GM18519 (cell line): ENCODE data around the gene DDO.
"Not testable (repeated sequence)": the region's sequence is repeated elsewhere in the genome, so short reads cannot be mapped to it uniquely, and the experiment has no call there.

ENCODE experiments used
- ATAC-seq: cut with Tn5 transposase; IDR thresholded peaks from one replicate; pipeline ENCODE4 v1.9.1; 2021; ENCODE audit warnings: mild to moderate bottlenecking, moderate library complexity; ENCODE audit not compliant: unreplicated experiment, low FRiP score

Gene DDO, protein sequence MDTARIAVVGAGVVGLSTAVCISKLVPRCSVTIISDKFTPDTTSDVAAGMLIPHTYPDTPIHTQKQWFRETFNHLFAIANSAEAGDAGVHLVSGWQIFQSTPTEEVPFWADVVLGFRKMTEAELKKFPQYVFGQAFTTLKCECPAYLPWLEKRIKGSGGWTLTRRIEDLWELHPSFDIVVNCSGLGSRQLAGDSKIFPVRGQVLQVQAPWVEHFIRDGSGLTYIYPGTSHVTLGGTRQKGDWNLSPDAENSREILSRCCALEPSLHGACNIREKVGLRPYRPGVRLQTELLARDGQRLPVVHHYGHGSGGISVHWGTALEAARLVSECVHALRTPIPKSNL

DNA sequence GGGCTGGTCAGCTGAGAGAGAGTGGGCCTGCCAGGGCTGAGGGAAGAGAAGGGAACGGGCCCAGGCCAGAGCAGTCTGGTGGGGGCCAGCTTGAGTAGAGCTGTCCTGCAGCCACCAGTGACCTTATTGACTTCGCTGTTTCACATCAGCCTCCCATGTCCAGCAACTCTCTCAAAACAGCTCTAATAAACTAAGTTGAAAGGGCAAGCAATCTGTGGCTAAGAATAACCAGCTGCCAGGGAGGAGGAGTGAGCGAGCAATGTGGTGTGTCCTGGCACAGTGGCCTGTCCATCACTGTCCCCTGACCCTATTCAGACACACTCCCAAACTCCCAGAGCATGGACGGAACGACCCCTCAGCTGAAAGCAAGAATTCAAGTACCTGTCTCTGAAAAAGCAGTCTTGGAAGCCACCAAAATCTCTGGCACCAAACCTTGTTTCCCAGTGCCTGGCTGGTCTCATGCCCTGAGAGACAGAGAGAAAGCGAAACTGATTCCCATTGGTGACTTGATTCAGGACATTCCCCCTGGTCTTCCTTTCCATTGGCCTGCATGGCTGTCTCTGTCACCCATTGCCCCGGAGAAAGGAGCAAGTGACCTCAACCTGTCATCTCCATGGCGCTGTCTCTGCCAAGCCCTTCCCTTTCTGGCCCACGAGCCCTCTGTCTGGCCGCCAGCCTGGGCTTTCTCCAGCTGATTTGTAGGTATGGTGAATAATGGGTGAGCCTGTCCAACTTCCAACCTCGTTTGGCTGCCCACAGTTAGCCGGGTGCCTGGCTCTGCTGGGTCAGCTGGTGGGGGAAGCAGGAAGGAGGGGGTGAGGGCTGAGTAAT is at the start of gene DDO:
DDO (minus strand) TSS at position 490 of the 831 bp plus-strand sequence. CDS start 2,113 bp downstream, outside the sequence.
- ATAC-seq = no peak

DNA sequence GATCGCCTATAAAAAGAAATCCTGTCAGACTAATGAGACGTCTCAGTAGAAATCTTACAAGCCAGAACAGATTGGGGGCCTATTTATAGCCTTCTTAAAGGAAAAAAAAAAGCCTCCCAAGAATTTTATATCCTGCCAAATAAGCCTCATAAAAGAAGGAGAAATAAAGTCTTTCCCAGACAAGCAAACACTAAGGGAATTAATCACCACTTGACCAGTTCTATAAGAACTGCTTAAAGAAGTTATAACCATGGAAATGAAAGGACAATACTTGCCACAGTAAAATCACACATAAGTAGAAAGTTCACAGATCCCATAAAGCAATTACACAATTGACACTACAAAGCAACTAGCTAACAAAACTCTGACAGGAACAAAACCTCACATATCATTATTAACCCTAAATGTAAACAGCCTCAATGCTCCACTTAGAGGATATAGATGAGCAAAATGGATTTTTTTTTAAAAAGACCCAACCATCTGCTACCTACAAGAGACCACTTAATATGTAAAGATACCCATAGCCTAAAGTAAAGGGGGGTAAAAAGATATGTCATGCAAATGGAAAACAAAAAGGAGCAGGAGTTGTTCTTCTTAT is 47.6 kb upstream of the DDO start:
- ATAC-seq = no peak

DNA sequence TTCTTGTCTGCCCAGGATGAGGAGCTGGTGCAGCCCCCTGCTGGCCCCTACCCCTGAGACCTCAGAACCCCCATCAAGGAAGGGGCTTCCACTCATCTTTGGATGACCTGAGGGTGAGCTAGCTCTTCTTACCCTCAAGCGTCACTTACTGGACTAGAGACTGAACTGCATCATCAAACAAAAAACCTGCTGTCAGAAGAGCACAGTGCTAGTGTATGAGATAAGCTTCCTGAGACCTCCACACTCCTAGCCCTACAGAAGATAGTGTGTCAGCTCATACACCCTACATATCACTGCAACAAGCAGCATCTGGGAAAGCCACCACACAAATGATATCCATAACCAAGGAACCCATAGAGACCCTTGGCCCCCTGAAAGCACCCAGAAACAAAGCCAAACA is 46.0 kb upstream of the DDO start:
- no peak for ATAC-seq

DNA sequence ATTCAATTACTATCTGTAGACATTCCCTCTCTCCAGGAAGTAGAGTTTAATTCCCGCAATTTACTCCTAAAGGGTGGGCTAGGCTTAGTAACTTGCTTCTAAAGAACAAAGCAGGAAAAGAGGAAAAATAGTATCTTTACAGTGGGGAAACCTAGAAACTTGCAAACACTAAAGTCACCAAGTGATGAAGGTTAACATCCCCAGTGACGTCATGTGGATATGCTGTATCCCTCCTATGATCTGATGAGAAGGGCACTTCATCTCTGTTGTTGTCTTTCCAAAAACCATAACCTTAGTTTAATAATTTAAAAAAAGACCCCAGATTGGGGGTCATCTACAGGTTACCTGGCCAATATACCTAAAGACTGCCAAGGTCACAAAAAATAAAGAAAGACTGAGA is 43.8 kb upstream of the DDO start:
- ATAC-seq = no peak

DNA sequence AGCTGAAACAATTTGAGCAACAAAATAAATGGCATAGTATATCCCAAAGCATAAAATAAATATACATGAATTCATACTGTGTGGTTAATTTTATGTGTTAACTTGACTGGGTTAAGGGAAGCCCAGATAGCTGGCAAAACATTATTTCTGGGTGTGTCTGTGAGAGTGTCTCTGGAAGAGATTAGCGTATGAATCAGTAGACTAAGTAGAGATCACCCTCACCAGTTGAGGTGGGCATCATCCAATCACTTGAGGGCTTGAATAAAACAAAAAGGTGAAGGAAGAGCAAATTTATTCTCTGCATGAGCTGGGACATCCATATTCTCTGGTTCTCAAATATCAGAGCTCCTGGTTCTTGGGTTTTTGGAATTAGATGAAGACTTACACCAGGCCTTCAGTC is 43.1 kb upstream of the DDO start:
- ATAC-seq = no peak

DNA sequence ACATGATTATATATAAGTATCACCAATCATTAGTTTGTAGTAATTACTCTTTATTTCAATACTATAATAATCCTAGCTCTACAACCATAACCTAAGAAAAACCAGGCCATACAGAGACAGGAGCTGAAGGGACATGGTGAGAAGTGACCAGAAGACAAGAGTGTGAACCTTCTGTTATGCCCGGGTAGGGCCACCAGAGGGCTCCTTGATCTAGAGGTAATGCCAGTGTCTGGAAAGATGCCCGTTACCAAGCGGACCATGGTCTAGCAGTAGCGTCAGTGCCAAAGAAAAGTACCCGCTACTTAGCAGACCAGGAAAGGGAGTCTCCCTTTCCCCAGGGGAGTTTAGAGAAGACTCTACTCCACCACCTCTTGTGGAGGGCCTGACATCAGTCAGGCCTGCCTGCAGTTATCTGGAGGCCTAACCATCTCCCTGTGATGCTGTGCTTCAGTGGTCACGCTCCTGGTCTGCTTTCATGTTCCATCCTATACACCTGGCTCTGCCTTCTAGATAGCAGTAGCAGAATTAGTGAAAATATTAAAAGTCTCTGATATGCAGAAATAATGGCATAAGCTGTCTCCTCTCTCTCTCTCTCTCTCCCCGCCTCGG is 42.3 kb upstream of the DDO start:
- not testable (repeated sequence) for ATAC-seq

DNA sequence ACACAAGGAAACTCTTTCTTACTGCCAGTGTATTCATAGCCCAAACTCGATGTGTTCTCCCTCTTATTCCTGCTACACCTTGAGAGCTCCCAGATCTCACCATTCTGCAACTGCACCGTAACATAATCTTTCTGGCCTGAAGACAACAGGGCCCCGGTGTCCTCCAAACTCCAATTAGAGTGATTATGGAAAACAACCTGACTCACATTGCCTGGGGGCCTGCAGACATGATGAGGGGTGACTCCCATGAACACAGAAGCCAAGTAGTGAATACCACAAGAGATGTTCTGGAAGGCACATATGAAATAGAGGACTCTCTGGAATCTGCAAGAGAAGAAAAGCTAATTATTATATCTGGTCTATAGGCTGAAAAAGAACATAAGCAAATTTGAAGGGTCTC is 41.3 kb upstream of the DDO start:
- no peak for ATAC-seq

DNA sequence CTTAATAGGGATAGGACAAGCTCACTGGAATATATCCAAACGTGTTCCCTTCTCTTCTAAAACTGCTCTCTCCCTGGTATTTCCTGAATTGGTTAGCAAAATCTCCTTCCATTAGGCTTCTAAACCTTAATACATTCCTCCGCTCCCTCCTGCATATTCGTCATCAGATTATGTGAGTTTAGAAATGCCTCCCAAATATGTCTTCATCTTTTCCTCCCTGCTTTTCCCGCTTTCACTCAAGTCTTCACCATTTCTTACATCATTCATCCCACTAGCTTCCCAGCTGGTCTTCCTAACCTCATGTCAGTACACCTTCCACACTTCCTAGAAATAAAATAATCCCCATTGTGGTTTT is 34.1 kb upstream of the DDO start:
- no peak for ATAC-seq

DNA sequence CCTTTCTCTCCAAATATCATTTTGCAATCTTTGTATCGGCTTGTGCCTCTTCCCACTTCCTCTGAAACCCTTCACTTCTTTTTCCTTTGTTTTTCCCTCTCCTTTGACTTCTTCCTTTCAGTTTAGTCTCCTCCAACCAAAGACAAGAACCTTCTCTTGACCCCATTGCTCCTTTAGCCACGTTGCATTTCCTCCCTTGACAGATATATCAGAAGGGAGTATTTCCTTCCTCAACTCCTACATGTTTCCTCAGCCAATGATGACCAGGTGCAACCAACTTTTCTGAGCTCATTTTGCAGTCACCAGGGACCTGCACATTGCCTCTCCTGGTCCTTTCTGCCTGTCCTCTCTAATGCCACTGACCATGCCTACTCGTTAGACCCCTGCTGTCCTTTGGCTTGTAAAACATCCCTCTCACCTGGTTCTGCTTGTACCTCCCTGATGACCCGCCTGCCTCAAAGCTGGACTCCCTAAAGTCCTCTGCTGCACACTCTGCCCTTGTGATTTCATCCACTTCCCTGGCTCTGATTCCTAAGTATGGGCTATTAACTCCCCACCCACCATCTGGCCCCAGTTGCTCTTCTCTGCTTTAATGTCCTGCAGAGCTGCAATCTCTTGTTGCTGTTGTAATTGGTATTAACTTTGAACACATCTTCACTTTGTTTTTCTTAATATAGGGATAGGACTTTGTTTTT is 33.6 kb upstream of the DDO start:
- no peak for ATAC-seq

DNA sequence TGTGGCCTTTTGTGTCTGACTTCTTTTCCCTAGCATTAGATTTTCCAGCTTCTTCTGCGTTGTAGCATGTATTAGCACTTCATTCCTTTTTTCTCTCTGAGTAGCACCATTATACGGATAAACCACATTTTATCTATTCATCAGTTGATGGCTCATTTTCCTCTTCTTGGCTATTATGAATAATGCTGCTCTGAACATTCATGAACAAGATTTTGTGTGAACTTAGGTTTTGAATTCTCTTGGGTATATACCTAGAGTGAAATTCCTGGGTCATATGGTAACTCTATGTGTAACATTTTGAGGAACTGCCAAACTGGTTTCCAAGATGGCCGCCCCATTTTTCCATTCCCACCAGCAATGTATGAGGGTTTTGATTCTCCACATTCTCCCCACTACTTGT is 32.4 kb upstream of the DDO start:
- no peak for ATAC-seq

DNA sequence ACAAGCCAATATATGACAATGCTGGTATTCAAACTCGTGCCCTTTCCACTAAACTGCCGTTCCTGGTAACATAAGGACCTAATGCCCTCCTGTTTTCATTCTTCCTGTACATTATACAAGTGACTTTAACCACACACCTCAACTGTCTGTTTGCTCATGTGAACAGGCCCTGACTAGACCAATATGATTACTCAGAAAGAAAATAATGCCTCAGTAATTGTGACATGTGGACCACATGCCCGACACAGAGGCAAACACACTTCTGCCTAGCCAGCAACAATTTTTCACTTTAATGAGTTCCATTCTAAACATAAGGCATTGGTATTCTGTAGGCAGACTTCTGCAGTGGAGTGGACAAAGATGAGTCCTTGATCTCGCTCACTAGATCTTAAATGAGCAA is 31.0 kb upstream of the DDO start:
- ATAC-seq = no peak

DNA sequence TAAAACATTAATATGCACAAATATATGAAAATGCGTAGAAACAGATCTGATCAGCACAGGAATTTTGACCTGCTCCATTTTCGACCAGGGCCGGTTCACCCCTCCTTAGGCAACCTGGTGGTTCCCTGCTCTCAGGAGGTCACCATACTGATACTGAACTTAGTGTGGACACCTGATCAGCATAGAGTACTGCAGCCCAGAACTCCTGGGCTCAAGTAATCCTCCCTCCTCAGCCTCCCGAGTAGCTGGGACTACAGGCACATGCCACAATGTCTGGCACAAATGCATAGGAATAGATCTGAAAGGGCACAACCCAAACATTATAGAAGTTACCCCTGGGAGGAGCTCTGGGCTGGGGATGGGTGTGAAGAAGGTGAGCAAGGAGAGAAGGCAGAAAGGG is 24.7 kb upstream of the DDO start:
- no peak for ATAC-seq

DNA sequence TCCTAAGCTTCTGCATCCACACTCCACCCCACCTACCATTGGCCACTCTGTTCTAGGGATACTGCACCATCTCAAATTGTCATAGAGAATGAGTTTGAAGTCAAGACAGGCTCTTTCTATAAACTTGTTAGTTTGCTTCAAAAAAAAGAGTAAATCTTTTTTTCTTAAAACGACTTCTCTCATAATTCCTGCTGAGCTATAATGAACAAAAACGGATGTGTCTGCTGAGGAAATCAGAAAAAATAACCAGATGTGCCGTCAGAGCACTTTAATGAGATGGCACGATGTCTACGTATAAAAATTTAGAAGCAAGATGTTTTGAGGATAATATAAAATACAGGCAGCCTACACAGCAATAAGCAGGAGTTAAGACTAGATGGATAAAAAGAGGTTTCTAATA is 24.0 kb upstream of the DDO start:
- no peak for ATAC-seq

DNA sequence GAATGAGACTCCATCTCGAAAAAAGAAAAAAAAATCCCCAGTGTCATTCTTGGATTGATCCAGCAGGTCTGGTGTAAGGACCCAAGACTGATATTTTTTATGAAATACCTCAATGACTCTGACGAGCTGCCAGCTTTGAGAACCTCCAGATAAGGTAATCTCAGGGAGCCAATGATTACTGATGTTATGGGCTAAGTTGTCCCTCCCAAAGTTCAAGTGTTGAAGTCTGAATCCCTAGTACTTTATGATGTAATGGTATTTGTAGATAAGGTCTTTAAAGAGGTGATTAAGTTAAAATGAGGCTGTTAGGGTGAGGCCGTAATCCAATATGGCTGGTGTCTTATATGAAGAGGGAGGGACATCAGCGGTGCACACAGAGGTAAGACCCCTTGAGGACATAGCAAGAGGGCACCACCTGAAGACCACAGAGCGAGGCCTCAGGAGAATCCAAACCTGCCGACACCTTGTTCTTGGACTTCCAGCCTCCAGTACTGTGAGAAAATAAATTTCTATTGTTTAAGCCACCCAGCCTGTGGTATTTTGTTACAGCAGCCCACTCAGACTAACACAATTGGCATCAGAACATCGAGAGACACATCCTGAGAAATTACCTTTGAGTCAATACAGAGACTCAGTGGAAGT is 19.7 kb upstream of the DDO start:
- no peak for ATAC-seq

DNA sequence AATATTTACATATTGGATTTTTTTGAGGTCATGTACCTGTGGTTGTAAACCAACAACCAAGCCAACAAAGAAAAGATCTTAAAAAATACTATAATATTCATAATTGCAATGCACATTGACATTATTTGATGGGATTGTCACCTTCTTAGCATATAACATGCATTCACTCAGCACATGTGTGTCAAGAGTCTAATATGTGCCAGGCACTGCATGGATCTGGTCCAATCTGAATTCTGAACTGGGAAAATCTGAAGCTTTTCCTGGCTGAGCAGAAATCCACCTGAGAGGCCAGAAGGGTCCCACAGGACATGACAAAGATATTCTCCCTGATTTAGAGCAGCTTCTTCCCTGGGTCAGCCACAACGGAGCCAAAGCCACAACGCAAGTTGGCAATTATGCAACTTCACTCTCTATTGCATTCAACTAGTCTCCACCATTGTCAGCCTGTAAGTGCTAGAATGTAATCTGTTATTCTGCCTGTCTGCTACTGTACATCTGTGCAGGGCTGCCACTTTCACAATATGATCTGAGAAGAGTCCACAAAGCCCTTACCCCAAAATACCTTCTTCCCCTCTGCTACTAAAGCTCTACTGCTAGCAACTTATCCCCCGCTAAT is 17.0 kb upstream of the DDO start:
- ATAC-seq = no peak

DNA sequence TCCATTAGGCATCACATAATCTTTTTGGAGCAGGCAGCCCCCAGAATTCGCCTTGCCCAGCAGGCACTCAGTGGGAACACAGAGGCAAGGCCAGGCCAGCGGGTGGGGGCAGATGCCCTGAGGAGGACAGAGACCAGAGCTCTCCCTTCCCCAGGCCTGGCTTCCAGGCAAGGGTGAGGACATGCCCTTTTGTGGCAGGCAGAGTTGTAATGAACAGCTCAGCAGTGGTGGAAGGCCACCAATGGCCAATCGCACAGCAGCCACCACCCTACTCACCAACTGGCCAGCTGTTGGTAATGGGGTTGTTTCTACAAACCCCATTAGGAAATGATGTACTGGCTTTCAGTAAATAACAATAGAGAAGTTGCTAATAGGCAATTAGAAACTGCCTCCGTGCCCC is 15.4 kb upstream of the DDO start:
- no peak for ATAC-seq

DNA sequence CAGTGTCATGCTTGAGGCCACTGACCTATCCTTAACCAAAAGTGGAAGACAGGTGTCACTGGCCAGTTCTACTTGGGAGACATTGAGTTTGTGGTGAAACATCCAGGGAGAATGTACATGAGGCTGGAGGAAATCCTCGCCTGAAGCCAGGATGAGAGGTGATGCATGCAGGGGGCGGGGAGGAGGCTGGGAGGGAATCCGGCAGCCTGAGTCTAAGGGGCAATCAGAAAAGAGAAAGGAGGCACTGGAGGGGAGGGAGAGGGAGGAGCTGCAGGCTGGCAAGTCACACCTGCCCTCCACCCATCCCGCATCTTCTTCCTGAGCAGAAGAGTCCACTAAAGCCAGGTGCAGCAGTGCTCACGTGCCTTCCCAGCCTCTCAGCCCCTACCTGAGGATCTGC is 14.9 kb upstream of the DDO start:
- ATAC-seq = no peak

DNA sequence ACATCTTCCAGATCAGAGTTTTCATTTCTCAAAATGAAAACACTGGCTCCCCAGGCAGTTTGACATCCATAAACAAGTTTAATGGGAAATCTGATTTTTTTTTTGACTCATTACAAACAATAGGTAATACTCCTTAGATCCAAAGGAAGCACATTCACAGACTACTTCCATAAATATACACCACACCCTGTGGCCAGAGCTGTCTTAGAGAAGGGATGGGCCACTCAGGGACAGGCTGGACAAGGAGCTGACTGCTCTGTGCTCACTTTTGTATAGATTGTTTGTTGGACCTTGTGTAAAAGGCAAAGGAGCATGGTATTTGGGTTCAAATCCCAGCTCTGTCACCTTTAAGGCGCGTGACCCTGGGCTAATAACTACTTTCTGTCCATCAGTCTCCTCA is 12.8 kb upstream of the DDO start:
- ATAC-seq = no peak

DNA sequence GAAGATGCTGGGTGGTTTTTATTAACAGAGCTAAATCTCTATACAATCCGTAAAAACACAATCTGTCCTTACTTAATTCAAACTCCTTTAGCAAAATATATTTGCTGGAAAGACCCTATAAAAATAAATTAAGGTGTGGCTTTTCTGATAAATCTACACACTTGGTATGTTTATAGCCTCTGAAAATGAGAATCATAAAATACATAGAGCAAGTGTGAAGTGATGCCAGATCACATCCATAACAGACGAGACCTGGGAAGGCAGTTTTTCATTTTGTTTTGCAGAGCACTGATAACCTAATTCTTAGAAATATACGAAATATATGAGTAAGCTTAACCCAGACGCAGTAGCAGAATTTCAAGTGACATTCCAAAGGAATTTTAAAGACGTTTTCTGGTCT is 10.4 kb upstream of the DDO start:
- ATAC-seq = no peak

DNA sequence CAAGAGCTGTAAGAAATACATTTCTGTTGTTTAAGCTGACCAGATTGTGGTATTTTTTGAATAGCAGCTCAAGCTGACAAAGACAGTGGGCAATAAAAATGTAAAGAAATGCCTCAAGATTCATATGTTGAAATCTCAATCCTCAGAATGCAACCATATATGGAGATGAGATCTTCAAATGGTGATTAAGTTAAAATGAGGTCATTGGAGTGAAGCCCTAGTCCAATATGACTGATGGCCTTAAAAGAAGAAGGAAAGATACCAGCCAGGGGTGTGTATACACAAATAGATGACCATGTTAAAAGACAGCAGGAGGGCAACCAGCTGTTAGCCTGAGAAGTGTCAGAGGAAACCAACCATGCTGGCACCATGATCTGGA is 7.1 kb upstream of the DDO start:
- ATAC-seq = no peak
